GM12874 (cell line): ENCODE data around the gene NUAK1.

Experiments
- TF ChIP-seq, protein P1 (sequence below): IDR thresholded peaks from 2 replicates; pipeline ENCODE4 v1.5.1; 2011; ENCODE audit warnings: low read depth, mild to moderate bottlenecking, control low read depth, low read length, moderate library complexity; ENCODE audit not compliant: insufficient read depth

The NUAK1 gene

DNA sequence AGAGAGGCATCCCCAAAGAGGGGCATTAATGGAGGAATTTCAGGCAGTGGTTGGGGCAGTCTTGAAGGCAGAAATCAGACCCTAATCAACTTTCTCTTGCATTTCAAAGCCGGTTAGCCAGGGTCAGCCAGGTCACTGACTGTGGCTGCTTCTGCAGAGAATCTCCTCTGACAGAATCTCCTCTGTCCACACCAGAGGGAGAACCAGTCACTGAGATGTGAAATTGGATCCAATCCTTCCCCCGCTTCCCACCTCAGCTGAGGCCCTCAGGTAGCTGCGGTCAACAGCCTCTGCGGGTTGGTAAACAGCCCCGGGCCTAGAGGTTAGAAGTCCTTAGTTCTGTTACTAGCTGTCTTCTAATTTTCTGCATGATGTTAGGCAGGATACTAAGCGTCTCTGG lies 39.8 kb upstream of the NUAK1 start:
- TF ChIP-seq, protein P1, sequence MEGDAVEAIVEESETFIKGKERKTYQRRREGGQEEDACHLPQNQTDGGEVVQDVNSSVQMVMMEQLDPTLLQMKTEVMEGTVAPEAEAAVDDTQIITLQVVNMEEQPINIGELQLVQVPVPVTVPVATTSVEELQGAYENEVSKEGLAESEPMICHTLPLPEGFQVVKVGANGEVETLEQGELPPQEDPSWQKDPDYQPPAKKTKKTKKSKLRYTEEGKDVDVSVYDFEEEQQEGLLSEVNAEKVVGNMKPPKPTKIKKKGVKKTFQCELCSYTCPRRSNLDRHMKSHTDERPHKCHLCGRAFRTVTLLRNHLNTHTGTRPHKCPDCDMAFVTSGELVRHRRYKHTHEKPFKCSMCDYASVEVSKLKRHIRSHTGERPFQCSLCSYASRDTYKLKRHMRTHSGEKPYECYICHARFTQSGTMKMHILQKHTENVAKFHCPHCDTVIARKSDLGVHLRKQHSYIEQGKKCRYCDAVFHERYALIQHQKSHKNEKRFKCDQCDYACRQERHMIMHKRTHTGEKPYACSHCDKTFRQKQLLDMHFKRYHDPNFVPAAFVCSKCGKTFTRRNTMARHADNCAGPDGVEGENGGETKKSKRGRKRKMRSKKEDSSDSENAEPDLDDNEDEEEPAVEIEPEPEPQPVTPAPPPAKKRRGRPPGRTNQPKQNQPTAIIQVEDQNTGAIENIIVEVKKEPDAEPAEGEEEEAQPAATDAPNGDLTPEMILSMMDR, result no peak

DNA sequence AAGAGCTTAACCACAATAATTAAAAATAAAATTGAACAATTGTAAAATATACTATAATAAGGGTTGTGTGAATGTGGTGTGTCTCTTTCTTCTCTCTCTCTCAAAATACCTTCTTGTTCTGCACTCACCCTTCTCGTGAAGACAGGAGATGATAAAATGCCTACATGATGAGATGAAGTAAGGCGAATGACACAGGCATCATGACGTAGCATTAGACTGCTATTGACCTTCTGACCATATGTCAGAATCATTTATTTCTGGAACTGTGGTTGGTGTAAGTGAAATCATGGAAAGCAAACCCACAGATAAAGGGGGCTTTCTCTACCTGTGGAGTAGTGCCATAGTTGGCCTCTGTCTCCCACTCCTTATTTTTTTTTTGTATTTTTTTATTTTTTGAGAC lies 37.8 kb upstream of the NUAK1 start:
- TF ChIP-seq, protein P1, result no peak

DNA sequence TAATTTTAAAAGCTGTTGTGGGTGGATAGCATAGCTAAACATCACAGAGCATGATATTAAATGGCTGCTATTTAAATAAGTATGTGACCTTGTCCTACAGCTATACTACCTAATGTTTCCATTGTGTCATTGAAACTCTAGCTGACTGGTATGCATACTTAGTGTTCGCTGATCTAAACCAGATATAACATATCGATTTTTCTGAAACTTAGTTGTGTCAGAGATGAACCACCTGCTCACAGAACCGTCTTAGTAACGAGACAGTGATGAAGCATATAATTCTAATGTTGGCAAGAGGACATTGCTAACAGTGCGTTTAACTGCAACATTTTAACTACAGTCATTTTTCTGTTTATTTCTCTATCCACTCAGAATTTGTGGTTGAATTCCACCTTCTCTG lies 36.1 kb upstream of the NUAK1 start:
- TF ChIP-seq, protein P1, result no peak

DNA sequence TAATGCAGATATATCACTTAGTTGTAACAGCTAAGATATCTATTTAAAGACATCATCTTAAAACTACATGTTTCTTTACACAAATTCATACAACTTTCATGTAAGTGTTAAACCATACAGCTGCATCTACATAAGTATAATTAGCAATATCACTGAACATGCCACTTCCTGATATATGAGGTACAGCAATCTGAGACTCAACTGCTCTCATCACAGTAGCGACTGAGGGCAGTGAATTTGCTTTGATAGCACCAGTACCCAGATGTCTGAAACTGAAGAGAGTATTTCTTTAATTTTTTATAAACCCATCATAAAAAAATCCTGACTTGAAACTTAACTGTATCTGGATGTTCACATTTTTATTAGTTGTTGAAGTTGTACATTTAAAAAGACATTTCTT lies 34.7 kb upstream of the NUAK1 start:
- TF ChIP-seq, protein P1, result no peak

DNA sequence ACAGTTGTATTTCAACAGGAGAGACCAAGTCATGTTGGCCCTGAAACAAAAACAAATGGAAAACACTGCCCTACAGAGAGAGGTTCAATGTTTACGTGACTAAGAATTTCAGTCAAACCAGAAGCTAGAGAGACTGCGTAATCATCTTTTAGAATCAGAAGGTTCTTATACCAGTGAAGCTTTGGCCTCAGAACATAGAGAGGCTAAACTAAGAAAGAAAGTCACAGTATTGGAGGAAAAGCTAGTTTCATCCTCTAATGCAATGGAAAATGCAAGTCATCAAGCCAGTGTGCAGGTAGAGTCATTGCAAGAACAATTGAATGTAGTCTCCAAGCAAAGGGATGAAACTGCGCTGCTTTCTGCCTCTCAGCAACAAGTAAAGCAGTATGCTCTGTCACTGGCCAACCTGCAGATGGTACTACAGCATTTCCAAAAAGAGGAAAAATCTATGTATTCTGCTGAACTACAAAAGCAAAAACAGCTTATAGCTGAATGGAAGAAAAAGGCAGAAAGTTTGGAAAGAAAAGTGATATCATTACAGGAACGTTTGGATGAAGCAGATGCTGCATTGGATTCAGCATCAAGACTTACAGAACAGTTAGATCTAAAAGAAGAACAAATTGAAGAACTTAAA lies 32.5 kb upstream of the NUAK1 start:
- TF ChIP-seq, protein P1, result no peak

DNA sequence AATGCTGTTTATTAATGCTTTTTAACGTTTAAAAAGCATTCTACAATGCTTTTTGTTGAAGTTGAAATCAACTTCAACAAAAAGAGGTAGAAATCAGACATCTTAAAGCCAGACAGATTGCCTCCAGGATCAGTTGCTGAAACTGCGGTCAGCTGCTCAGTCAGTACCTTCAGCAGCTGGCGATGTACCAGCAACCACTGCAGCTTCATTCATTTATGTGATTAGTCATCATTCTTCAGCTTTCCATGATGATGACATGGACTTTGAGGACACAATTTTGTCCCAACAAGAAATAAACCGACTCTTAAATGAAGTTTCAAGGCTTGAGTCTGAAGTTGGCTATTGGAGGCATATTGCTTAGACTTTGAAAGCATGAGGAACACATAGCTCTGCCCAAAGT lies 31.5 kb upstream of the NUAK1 start:
- TF ChIP-seq, protein P1, result no peak

DNA sequence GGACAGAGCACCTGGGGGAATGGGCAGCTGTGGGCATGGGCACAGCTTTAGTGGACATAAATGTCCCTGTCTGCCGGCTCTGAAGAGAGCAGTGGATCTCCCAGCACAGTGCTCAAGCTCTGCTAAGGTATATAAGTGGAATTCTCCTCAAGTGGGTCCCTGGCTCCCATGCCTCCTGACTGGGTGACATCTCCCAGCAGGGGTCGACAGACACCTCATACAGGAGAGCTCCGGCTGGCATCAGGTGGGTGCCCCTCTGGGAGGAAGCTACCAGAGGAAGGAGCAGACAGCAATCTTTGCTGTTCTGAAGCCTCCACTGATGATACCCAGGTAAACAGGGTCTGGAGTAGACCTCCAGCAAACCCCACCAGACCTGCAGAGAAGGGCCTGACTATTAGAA lies 25.0 kb upstream of the NUAK1 start:
- TF ChIP-seq, protein P1, result no peak

DNA sequence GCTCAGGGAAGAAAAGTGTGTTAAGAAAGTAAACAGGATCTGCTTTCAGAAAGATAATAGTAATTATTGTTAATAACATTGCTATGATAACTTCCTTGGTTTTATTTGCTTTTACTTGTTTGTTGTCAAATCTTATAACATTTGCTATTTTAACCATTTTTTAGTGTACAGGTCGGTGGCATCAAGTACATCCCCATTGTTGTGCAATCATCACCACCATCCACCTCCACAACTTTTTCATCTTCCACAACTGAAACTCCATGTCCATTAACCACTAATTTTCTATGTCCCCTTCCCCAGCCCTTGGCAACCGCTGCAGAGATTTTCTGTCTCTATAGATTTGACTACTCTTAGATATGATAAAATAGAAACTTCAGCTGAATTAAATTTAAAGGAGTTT lies 22.7 kb upstream of the NUAK1 start:
- TF ChIP-seq, protein P1, result no peak
